Articular chondrocyte of knee joint (primary cell): ENCODE measurements around the gene MYOC. TPM values are rescaled to one million over a fixed set of nuclear protein-coding genes. Genes with fewer than 3 reads are reported as not detected.

ENCODE experiments used
- total RNA-seq: library from RNA; depleted of rRNA; stranded (reverse); fragments of >200 nt; gene quantifications from 2 replicates; pipeline ENCODE4 v1.2.3, GENCODE V29; 2012

MYOC gene
- total RNA-seq = 2.8 and 4.7 TPM in 2 replicates

DNA sequence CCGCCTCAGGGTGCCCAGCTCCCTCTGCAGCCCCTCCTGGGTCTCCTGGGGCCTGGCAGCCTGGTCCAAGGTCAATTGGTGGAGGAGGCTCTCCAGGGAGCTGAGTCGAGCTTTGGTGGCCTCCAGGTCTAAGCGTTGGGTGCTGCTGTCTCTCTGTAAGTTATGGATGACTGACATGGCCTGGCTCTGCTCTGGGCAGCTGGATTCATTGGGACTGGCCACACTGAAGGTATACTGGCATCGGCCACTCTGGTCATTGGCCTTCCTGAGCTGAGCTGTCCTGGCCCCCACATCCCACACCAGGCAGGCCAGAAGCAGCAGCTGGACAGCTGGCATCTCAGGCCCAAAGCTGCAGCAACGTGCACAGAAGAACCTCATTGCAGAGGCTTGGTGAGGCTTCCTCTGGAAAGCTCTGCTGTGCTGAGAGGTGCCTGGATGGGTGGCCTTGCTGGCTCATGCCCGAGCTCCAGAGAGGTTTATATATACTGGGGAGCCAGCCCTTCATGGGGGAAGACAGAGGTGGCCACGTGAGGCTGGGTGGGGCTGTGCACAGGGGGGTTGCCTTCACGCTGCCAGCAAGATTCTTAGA is at the start of gene MYOC:
MYOC (minus strand) TSS at position 455 of the 589 bp plus-strand sequence; CDS start at position 378, 77 bp downstream.

DNA sequence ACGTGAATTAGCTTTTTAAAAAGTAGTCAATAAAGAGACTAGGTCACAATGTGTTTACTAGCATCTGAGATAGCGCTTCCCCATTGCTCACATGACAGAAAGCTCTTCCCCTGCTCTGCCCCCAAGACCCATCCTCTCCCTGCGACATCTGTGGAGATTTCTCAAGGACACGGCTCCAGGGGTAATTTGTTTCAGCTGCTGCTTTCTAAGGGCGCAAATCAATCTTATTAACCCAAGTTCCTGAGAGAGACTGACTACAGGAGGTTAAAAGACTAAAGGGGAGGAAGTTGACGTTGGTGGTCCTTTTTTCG is 30.4 kb downstream of the MYOC start, which contains the start of gene MYOCOS:
MYOCOS (plus strand) TSS at position 92 of the 311 bp plus-strand sequence. CDS start 1,641 bp downstream, outside the sequence.

Other genes starting within 250 kb of the MYOC start
- gene PRRC2C, start 167.2 kb downstream of the MYOC start, total RNA-seq = 74.0 and 88.2 TPM in 2 replicates
- gene MYOCOS, start 30.4 kb downstream of the MYOC start, total RNA-seq = 0.13 TPM in 1 of 2 replicates, not detected in the other
- gene VAMP4, start 89.4 kb upstream of the MYOC start, total RNA-seq = 16.6 and 16.9 TPM in 2 replicates
- 16.2 and 18.5 TPM in 2 replicates for gene METTL13, start 129.0 kb upstream of the MYOC start, total RNA-seq
- 2.4 and 3.8 TPM in 2 replicates for gene DNM3, start 188.8 kb upstream of the MYOC start, total RNA-seq